Measurements from ENCODE around the gene PTPN6.
"Not testable (repeated sequence)": the region's sequence is repeated elsewhere in the genome, so short reads cannot be mapped to it uniquely, and the experiment has no call there.

PTPN6 gene

DNA sequence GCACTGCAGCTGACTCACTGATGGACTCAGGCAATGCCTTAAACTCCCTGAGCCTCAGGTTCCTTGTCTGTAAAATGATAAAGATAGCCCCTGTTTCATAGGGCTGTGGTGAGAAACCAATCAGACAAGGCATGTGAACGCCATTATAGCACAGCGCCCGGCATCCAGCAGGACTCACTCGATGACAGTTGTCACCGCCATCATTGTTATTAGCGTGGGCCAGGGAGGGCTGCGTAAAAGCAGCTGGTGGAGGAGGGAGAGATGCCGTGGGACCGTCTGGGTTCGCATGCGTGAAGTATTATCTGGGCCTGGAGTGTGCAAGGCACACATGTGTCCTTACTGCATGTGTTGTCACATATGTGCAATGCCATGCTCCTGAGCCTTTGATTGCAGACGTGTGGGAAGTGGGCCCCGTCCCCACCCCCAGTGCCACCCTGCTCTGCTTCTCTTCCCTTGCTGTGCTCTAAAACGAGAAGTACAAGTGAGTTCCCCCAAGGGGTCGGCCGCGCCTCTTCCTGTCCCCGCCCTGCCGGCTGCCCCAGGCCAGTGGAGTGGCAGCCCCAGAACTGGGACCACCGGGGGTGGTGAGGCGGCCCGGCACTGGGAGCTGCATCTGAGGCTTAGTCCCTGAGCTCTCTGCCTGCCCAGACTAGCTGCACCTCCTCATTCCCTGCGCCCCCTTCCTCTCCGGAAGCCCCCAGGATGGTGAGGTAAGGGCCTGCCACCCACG lies at the start of gene PTPN6:
TSS of gene PTPN6 (plus strand) at position 546 of the 730 bp plus-strand sequence. CDS start at position 703, 157 bp downstream.
- DNase-seq (ENCODE audit: low read depth in 2 of 2) = no peak

DNA sequence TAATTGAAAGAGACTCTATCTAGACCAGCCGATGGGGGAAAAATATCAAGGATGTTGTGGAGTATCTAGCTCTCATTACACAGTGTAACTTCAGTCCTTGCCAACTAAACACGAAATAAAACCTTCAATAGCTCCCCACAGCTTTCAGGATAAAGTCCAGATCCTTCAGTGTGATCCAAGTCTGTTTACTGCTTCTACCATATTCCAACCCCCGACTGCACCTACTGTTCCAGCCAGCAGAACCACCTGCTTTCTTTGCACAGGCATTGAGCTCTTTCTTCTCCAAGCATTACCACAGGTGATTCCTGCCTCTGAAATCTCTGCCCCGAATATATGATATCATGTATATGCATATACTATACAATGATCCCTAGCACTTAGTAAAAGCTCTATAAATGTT lies 48.7 kb upstream of the PTPN6 start:
- DNase-seq (ENCODE audit: low read depth in 2 of 2) = no peak

- DNase-seq (ENCODE audit: low read depth in 2 of 2) = no peak
Observed at GRCh38 chr12:6903722-6904121, 47.4 kb upstream of the PTPN6 start.

- DNase-seq (ENCODE audit: low read depth in 2 of 2) = peak; percentile 88 to 92
Observed at GRCh38 chr12:6904280-6905276, 46.6 kb upstream of the PTPN6 start, which contains the start of gene LRRC23. Gene LRRC23, plus strand, starts transcription at chr12:6904822. Its CDS starts 812 bp downstream, at chr12:6905634.

DNA sequence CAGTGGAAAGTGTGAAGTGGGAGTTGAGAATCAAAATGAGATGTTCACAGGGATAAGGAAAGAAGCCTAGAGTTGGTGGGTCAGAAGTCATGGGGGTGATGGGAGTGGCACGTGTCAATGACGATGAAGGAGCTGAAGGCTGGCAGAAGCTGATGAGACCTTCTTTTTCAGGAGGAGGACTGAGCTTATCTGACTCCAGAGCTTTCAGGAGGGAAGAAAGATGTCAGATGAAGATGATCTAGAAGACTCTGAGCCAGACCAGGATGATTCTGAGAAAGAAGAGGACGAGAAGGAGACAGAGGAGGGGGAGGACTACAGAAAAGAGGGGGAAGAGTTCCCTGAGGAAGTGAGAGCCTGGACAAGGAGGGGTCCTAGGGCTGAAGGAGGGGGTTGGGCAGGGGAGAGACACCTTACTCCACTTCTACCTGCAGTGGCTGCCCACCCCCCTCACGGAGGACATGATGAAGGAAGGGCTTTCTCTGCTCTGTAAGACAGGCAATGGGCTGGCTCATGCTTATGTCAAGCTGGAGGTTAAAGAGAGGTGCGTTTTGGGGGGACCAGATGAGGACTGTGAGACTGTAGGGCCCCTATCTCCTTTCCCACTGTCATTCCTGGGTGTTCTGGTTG lies 45.6 kb upstream of the PTPN6 start:
- no peak for DNase-seq (ENCODE audit: low read depth in 2 of 2)

DNA sequence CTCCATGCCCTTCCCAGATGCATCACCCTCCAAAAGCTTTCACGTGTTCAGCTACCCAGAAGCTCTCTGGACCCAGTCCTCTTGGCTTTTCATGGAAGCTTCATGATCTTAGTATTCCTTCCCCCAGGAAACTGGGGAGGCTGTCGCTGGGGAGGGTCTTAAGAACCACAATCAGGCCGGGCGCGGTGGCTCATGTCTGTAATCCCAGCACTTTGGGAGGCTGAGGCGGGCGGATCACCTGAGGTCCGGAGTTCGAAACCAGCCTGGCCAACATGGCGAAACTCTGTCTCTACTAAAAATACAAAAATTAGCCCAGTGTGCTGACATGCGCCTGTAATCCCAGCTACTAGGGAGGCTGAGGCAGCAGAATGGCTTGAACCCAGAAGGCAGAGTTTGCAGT lies 43.0 kb upstream of the PTPN6 start:
- DNase-seq (ENCODE audit: low read depth in 2 of 2) = not testable (repeated sequence)

DNA sequence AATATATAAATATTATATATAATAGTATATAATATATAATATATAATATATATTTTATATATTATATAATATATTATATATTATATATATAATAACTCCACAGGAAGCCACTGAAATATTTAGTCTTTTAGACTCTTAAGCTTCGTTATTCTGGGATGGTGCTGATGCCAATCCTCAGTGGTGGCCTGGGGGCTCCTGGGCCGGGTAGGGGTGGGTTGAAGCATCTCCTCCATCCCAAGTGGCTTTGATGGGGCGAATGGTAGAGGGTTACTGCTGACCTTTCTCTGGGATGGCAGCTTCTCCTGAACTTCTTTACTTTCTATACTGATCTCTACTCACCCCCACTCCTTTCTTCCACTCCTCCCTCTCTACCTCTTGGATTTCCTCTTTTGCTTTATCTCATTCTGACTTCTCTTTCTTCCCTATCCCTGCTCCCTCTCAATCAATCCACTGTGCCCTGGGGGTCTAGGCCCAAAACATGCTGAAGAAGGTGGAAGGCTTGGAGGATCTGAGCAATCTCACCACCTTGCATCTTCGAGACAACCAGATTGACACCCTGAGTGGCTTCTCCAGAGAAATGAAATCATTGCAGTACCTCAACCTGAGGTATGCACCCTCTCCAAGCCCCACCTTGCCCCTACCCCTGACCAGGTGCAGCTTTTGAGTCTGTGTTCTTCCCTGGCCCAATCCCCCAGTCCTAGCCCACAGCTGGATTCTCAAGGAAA lies 41.6 kb upstream of the PTPN6 start:
- DNase-seq (ENCODE audit: low read depth in 2 of 2) = no peak

DNA sequence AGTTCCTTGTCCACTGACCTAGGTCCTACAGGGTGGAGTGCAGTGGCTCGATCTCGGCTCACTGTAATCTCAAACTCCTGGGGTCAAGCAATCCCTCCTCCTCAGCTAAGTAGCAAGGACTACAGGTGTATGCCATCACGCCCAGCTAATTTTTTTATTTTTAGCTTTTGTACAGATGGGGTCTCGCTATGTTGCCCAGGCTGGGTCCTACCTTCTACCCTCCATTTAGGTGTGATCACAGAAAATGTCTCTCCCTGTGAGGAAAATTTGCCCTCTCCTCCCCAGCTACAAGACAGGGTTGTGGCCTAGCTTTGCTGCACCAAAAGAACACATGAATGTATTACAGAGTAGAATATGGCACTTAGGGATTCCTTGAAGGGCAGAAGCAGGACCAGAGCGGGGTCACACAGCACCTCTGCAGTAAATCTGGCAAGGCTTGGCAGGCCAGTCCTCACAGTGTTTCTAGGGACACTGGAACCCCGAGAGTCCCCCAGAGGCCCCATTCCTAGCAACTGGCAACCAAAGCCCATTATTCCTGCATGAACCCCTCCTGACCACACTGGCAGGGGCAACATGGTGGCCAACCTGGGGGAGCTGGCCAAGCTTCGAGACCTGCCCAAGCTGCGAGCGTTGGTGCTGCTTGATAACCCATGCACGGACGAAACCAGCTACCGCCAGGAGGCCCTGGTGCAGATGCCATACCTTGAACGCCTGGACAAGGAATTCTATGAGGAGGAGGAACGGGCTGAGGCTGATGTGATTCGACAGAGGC lies 38.8 kb upstream of the PTPN6 start:
- no peak for DNase-seq (ENCODE audit: low read depth in 2 of 2)

DNA sequence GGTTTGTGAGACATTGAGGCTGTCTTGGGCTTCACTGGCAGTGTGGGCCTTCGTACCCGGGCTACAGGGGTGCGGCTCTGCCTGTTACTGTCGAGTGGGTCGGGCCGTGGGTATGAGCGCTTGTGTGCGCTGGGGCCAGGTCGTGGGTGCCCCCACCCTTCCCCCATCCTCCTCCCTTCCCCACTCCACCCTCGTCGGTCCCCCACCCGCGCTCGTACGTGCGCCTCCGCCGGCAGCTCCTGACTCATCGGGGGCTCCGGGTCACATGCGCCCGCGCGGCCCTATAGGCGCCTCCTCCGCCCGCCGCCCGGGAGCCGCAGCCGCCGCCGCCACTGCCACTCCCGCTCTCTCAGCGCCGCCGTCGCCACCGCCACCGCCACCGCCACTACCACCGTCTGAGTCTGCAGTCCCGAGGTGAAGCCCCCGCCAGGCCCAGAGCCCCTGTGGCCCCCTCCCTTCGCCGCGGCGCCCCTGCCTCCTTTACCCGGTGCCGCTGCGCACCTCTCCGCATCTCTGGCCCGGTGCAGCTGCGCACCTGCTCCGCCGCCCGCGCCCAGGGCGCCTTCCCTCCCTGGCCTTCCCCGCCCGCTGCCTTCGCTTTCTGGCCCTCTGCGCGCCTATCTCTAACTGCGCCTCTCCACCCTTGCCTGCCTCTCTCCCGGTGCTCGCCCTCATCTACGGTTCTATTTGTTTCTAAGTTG lies 36.8 kb upstream of the PTPN6 start, which contains the start of gene ENO2:
TSS of gene ENO2 (plus strand) at position 335 of the 701 bp plus-strand sequence. CDS start 1,253 bp downstream, outside the sequence.
- DNase-seq (ENCODE audit: low read depth in 2 of 2) = peak; percentile 63 to 73

DNA sequence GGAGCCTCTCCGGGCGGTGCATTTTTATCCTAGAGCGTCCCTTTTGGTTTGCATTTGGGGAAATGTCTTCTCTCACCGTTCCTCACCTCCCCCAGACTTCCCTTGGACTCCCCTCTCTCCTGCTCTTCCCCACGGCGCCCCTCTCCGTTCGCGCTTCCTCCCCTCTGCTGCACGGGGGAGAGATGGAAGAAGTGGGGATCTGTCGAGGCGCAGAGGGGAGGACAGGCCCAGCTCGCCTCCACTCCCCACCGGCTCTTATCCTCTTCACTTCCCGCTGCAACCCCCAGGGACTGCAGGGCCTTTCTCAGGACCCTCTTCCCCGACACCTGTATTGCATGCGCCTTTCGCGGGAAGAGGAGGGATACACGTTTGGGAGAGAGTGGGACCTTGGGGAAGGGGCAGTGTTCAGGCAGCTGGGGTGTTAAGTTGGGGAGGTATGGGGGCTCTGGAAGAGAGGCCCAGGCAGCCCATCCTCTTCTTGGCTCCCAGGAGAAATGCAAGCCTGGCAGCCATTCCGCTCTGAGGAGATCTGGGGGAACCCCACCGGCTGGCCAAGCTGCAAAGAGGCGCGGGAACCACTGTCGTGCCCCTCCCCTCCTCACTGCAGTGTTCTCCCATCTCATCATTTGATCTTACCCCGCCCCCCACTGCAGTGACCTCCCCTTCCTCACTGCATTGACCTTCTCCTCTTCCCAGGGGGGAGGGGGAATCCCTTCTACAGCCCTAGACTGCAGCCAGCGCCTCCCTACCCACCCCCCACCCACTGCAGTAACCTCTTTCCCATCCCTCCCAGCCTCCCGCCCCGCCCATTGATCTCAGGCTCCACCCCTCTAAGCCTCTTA lies 36.0 kb upstream of the PTPN6 start:
- DNase-seq (ENCODE audit: low read depth in 2 of 2) = no peak

DNA sequence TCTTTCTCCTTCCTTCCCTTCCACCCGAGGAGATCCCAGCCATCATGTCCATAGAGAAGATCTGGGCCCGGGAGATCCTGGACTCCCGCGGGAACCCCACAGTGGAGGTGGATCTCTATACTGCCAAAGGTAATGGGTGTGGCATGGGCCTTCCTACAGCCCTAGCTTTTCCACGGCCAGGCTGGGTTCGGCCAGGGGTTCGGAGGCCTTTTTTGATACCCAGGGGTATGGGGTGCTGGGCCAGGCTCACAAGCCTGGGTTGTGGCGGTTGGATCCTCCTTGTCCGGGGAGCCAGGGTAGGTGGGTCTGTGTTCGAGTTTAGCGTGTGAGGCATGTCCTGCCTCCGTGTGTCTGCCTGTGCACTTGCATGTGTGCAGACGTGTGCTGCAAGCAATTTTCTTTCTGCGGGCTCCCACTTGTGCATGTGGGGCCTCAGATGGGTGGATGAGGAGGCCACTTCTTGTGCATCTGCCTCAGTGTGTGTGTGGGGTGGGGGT lies 35.3 kb upstream of the PTPN6 start:
- no peak for DNase-seq (ENCODE audit: low read depth in 2 of 2)

- no peak for DNase-seq (ENCODE audit: low read depth in 2 of 2)
Observed at GRCh38 chr12:6916426-6917200, 34.5 kb upstream of the PTPN6 start.

DNA sequence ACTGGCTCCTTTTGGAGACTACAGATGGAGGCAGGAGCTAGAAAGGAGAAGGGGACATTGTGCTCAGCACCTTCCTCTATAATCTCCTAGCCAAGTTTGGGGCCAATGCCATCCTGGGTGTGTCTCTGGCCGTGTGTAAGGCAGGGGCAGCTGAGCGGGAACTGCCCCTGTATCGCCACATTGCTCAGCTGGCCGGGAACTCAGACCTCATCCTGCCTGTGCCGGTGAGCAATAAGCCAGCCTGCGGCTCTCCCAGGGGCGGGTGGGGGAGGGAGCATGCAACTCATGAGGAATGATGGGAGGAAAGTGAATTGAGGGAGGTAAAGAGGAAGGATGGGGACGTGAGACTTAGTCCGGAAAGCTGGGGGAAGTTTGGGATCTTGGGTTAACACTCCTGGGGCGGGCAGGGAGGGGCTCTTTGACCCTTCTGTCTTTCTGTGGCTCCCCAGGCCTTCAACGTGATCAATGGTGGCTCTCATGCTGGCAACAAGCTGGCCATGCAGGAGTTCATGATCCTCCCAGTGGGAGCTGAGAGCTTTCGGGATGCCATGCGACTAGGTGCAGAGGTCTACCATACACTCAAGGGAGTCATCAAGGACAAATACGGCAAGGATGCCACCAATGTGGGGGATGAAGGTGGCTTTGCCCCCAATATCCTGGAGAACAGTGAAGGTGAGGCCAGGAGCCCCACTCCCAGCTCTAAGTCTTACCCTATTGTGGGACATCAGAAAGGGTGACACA lies 33.5 kb upstream of the PTPN6 start:
- DNase-seq (ENCODE audit: low read depth in 2 of 2) = no peak

- DNase-seq (ENCODE audit: low read depth in 2 of 2) = no peak
Observed at GRCh38 chr12:6919588-6919987, 31.6 kb upstream of the PTPN6 start.

DNA sequence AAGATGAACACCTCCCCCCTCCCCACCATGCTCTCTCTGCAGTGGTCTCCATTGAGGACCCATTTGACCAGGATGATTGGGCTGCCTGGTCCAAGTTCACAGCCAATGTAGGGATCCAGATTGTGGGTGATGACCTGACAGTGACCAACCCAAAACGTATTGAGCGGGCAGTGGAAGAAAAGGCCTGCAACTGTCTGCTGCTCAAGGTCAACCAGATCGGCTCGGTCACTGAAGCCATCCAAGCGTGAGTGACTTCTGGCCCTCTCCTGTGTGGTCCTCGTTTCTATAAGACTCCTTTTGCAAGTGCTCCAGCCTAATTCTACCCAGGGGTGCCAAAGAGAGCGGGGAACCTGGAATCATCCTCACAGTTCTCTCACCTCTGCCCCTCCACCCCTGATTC lies 29.6 kb upstream of the PTPN6 start:
- no peak for DNase-seq (ENCODE audit: low read depth in 2 of 2)

- no peak for DNase-seq (ENCODE audit: low read depth in 2 of 2)
Observed at GRCh38 chr12:6921996-6922946, 28.9 kb upstream of the PTPN6 start.

Data from stimulated activated CD4-positive, alpha-beta T cell treated with anti-CD3 and anti-CD28 coated beads, Interleukin-1b, Interleukin-23, amount 100 ng/mL, for 1 hour (primary cell).